ENCODE measurements around the gene LSM10.

Gene LSM10

DNA sequence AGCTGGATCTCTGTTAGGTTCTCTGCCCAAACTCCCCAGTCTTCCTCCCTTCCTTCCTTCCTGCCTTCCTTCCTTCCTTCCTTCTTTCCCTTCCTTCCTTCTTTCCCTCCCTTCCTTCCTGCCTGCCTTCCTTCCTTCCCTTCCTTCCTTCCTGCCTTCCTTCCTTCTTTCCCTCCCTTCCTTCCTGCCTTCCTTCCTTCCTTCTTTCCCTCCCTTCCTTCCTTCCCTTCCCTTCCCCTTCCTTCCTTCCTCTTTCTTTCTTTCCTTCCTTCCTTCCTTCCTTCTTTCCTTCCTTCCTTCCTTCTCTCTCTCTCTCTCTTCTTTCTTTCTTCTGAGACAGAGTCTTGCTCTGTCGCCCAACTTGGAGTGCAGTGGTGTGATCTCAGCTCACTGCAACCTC is 8.7 kb upstream of the LSM10 start:
- H3K4me3 Mint-ChIP-seq = no peak overlapping the region
- peaks cover 5% of the 10 kb centered on the region for H3K9me3 Mint-ChIP-seq
- H3K27me3 Mint-ChIP-seq (ENCODE audit: low read depth, poor library complexity) = no peaks in the 10 kb centered on the region
- TF ChIP-seq, protein P1, sequence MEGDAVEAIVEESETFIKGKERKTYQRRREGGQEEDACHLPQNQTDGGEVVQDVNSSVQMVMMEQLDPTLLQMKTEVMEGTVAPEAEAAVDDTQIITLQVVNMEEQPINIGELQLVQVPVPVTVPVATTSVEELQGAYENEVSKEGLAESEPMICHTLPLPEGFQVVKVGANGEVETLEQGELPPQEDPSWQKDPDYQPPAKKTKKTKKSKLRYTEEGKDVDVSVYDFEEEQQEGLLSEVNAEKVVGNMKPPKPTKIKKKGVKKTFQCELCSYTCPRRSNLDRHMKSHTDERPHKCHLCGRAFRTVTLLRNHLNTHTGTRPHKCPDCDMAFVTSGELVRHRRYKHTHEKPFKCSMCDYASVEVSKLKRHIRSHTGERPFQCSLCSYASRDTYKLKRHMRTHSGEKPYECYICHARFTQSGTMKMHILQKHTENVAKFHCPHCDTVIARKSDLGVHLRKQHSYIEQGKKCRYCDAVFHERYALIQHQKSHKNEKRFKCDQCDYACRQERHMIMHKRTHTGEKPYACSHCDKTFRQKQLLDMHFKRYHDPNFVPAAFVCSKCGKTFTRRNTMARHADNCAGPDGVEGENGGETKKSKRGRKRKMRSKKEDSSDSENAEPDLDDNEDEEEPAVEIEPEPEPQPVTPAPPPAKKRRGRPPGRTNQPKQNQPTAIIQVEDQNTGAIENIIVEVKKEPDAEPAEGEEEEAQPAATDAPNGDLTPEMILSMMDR (IDR thresholded peaks at IDR 0.05) = no peak
- peaks cover 28% of the 10 kb centered on the region for H3K4me1 Mint-ChIP-seq
- H3K27ac Mint-ChIP-seq = no peak overlapping the region
- no peak for DNase-seq
- peaks cover 31% of the 10 kb centered on the region for H3K36me3 Mint-ChIP-seq (ENCODE audit: low read depth)

DNA sequence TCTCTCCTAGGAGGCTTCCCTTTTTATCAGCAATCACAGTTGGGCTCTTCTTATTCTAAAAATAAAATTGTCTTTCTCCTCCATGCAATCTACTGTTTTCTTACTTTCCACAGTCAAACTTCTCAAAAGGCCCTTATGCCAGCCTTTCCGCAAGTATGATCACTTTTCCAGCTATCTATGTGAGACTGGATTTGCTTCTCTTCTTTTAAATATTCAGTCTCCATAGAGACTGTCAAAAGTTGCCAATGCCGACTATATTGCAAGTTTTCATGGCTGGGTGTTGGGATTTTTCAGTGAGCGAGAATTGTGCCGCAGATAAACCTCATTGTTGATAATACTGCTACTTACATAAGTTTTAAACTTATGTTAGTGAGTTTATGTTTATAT is 4.8 kb upstream of the LSM10 start:
- H3K4me1 Mint-ChIP-seq = peaks cover 48% of the 10 kb centered on the region
- peak overlapping the region; percentile 75 for H3K4me3 Mint-ChIP-seq
- TF ChIP-seq, protein P1 (IDR thresholded peaks at IDR 0.05) = no peak
- peaks cover 9% of the 10 kb centered on the region for H3K36me3 Mint-ChIP-seq (ENCODE audit: low read depth)
- H3K9me3 Mint-ChIP-seq = no peaks in the 10 kb centered on the region
- H3K27me3 Mint-ChIP-seq (ENCODE audit: low read depth, poor library complexity) = peaks cover 4% of the 10 kb centered on the region
- no peak for DNase-seq
- H3K27ac Mint-ChIP-seq = peak overlapping the region; percentile 58

DNA sequence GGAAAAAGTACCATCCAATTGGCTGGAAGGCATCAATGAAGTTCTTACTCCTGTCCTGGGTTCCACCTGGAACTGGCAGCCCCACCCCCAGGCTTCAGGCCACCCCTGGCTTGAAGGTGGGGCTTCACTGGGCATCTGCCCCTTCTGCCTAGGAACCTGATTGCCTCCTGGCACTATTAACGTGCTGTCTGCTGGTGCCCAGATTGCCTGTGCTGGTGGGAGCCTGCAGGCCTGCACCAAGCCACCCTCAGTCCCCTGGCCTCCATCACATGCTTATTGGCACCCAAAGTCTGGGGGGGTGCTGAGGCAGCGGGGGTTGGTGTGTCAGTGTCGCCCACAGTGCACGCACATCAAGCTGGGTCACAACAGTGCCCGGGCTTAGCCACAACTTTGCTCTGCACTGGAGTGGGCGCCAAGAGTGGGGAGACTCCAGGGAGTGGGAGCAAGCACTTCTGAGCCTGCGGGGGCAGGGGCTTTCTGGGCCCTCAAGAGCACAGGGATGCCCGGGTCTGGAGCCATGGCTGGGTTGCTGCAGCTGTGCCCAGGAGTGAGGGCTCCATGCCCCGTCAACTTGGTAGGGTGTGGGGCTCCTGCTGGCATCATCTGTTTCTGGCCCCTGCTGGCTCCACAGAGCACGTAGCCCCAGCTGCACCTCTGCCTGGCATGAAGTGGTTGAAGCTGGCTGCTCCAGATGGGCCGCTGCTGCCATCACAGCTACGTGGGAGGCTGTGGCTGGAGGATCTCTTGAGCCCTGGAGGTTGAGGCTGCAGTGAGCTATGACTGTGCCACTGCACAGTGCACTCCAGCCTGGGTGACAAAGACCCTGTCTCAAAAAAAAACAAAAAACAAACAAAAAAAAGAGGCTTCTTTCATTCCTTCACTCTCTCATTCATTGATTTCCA is 4.1 kb upstream of the LSM10 start:
- H3K36me3 Mint-ChIP-seq (ENCODE audit: low read depth) = peaks cover 6% of the 10 kb centered on the region
- DNase-seq = no peak
- TF ChIP-seq, protein P1 (IDR thresholded peaks at IDR 0.05) = no peak
- H3K27ac Mint-ChIP-seq = peak overlapping the region; percentile 99
- peaks cover 4% of the 10 kb centered on the region for H3K27me3 Mint-ChIP-seq (ENCODE audit: low read depth, poor library complexity)
- H3K4me3 Mint-ChIP-seq = peak overlapping the region; percentile 91
- no peaks in the 10 kb centered on the region for H3K9me3 Mint-ChIP-seq
- H3K4me1 Mint-ChIP-seq = peaks cover 47% of the 10 kb centered on the region

DNA sequence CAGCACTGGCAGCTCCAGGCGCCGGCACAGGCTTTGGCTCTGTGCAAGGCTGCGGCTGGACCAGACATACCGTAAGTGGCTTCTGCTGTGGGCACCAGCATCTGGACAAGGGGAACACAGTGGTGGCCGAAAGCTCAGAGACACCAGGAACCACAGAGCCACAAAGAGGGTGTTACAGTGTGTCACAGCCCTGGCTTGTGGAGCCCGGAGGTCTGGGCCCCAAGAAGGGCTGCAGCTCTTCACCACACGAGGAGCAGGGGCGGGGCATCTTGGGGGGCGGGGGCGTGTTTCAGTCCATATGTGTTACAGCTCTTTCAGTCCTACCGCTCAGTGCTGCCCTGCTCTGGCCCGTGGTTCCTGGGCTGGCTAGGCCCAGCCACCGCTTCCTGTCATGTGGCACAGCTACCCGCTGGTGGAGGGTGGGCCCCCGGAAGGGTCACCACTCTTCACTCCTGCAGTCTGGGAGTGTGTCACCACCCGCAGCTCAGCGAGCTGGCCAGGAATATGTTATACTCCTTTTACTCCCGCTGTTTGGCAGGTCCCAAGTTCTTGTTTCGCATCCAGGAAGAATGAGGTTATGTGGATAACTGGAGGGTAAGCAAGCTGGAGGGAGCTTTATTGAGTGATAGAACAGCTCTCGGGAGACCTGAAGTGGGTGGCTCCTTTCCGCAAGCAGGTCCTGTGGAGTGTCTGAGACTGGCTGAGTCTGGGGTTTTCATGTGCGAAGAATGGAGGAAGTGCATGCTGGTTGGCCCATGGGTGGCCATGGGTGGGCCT is 3.3 kb upstream of the LSM10 start:
- TF ChIP-seq, protein P1 (IDR thresholded peaks at IDR 0.05) = no peak
- Mint-ChIP-seq H3K27me3 (ENCODE audit: low read depth, poor library complexity) (peaks cover 4% of the 10 kb centered on the region), H3K27ac (peak overlapping the region; percentile 99), H3K4me3 (peak overlapping the region; percentile 91), H3K9me3 (no peaks in the 10 kb centered on the region), H3K36me3 (ENCODE audit: low read depth) (peaks cover 6% of the 10 kb centered on the region), H3K4me1 (peaks cover 53% of the 10 kb centered on the region)
- peak; percentile 82 for DNase-seq

DNA sequence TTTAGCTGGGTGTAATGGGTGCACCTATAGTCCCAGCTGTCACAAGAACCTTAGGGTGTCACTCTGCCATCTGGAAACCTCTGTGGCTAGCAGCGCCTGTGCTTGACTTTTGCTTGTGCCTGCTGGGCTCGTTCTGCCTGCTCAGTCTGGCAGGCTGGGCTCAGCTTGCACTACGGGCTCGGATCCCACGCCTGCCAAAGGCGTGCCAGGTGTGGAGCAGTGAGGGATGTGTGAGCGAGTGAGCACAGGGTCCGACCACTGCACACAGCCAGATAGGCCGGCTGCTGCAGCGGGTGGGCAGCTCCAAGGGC is 2.8 kb upstream of the LSM10 start:
- Mint-ChIP-seq H3K4me3 (peak overlapping the region; percentile 91), H3K4me1 (peaks cover 53% of the 10 kb centered on the region), H3K36me3 (ENCODE audit: low read depth) (peaks cover 6% of the 10 kb centered on the region), H3K27ac (peak overlapping the region; percentile 99), H3K9me3 (no peaks in the 10 kb centered on the region), H3K27me3 (ENCODE audit: low read depth, poor library complexity) (peaks cover 4% of the 10 kb centered on the region)
- TF ChIP-seq, protein P1 (IDR thresholded peaks at IDR 0.05) = no peak
- no peak for DNase-seq
